Measurements from ENCODE around the gene ZFR2. TPM values are rescaled to one million over a fixed set of nuclear protein-coding genes. Genes with fewer than 3 reads are reported as not detected.
A peak's percentile ranks its signal among the peaks of the same experiment; 100 is the strongest.

Gene ZFR2
- total RNA-seq, 4 donors from 2014 or later, result not detected

- H3K9me3 ChIP-seq, result peaks cover 0 to 19% (median 3%) of the 10 kb centered on the region in 3 donors
- H3K4me1 ChIP-seq, result no peaks in the 10 kb centered on the region
- DNase-seq (no peak), ATAC-seq (no peak)
- H3K36me3 ChIP-seq, result no peaks in the 10 kb centered on the region
- TF ChIP-seq POLR2A (IDR thresholded peaks at IDR 0.05), result no peak
- TF ChIP-seq CTCF (IDR thresholded peaks at IDR 0.05 in 4 of 5, conservative IDR thresholded peaks at IDR 0.05 in 1 of 5), result no peak
- intact Hi-C loops (cut with DNase I; ENCODE audit: low total_unique reads), result no loop called here
- in situ Hi-C loops (cut with MboI; ENCODE audit: low sequenced_read_pairs in 4 of 4), result no loop called here
- H3K27me3 ChIP-seq, result peaks cover 33 to 46% (median 45%) of the 10 kb centered on the region in 3 donors
- H3K27ac ChIP-seq, result no peak overlapping the region
- no peak overlapping the region for H3K4me3 ChIP-seq
Observed at GRCh38 chr19:3785451-3785937, 83.3 kb downstream of the ZFR2 start.

GRCh38 chr19:3784607-3785450, 84.0 kb downstream of the ZFR2 start:
- DNase-seq (no peak), ATAC-seq (no peak)
- Histone ChIP-seq H3K27ac (no peak overlapping the region), H3K4me1 (no peaks in the 10 kb centered on the region), H3K27me3 (peaks cover 29 to 46% (median 42%) of the 10 kb centered on the region in 3 donors), H3K4me3 (no peak overlapping the region), H3K9me3 (peaks cover 0 to 19% (median 3%) of the 10 kb centered on the region in 3 donors), H3K36me3 (no peaks in the 10 kb centered on the region)
- in situ Hi-C loops (cut with MboI; ENCODE audit: low sequenced_read_pairs in 4 of 4), result no loop called here
- TF ChIP-seq POLR2A (IDR thresholded peaks at IDR 0.05), result no peak
- no peak for TF ChIP-seq CTCF (IDR thresholded peaks at IDR 0.05 in 4 of 5, conservative IDR thresholded peaks at IDR 0.05 in 1 of 5)
- intact Hi-C loops (cut with DNase I; ENCODE audit: low total_unique reads), result no loop called here

DNA sequence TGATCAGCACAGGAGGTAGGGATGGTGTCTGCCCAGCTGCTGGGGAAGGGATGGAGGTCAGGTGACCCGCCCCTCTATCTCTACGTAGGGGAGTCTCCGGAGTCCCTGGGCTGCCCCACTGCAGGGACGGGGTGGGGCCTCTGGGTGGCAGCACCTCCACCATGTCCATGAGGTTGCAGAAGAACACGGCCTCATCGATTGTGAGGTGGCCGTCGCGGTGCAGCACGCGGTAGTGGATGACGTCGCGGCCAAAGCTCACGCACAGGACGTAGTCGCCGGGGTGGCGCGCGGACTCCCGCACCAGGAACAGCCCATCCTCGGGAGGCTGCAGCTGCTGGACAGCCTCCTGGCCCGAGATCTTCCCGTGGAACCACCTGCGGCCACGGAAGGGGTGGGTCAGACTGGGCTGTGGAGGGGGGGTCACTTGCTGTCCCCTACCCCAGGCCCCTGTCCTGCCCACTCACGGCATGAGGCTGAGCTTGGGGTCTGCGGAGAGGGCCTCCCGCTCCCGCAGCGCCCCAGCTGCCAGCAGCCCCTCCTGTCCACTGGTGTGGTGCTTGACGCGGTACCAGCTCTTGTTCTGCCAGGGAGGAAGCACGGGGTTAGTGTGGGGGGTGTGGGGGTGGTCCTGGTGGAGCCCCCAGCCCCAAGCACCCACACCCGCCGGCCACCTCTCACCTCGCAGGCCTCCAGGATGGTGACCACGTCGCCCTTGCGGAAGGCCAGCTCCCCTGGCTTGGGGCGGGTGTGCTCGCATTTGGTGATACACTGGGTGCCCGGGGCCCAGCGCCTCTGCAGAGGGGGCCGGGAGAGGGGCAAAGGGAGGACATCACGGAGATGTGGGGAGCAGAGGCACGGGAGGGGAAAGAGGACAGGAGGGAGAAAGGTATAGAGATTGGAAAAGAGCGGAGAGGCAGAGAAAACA, 84.9 kb downstream of the ZFR2 start:
- TF ChIP-seq POLR2A (IDR thresholded peaks at IDR 0.05) (no peak), CTCF (IDR thresholded peaks at IDR 0.05 in 4 of 5, conservative IDR thresholded peaks at IDR 0.05 in 1 of 5) (peak in 2 of 5 experiments; percentile 12)
- peaks cover 29 to 46% (median 42%) of the 10 kb centered on the region in 3 donors for H3K27me3 ChIP-seq
- in situ Hi-C loops (cut with MboI; ENCODE audit: low sequenced_read_pairs in 4 of 4), result no loop called here
- intact Hi-C loops (cut with DNase I; ENCODE audit: low total_unique reads), result no loop called here
- no peaks in the 10 kb centered on the region for H3K4me1 ChIP-seq
- ATAC-seq (no peak), DNase-seq (no peak)
- no peak overlapping the region for H3K4me3 ChIP-seq
- H3K36me3 ChIP-seq, result no peaks in the 10 kb centered on the region
- H3K9me3 ChIP-seq, result peaks cover 0 to 19% (median 3%) of the 10 kb centered on the region in 3 donors
- no peak overlapping the region for H3K27ac ChIP-seq

DNA sequence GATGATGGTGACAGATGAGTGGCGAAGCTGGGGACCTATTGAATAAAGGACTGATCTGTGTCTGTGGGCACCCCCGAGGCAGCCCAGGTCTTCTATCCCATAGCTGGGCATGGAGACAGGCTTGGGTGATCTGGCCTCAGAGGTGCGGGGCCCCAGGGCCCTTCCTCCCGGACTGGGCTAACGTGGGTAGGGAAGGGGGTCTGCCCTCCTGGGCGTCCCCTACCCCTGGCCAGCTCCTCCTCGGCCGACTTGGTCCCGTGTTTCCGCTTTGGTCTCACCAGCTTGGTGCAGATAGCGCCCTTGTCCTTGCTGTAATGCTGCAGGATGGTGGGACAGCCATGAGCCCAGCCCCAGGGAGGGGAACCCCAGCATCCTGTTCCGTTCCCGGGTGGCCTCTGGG, 85.9 kb downstream of the ZFR2 start:
- Histone ChIP-seq H3K4me3 (no peak overlapping the region), H3K9me3 (peaks cover 0 to 19% (median 3%) of the 10 kb centered on the region in 3 donors), H3K36me3 (no peaks in the 10 kb centered on the region), H3K27ac (no peak overlapping the region), H3K4me1 (no peaks in the 10 kb centered on the region), H3K27me3 (peaks cover 31 to 46% (median 42%) of the 10 kb centered on the region in 3 donors)
- intact Hi-C loops (cut with DNase I; ENCODE audit: low total_unique reads) (no loop called here), in situ Hi-C loops (cut with MboI; ENCODE audit: low sequenced_read_pairs in 4 of 4) (no loop called here)
- DNase-seq (no peak), ATAC-seq (no peak)
- TF ChIP-seq POLR2A (IDR thresholded peaks at IDR 0.05) (no peak), CTCF (IDR thresholded peaks at IDR 0.05 in 4 of 5, conservative IDR thresholded peaks at IDR 0.05 in 1 of 5) (no peak)
